ENCODE data around the gene TLR6. TPM values are rescaled to one million over a fixed set of nuclear protein-coding genes. Genes with fewer than 3 reads are reported as not detected.

Gene TLR6
- polyA plus RNA-seq, 4 donors, result 0.69 to 1.8 (median 0.79) TPM

GRCh38 chr4:38868059-38868960 is 11.7 kb upstream of the TLR6 start:
- DNase-seq (ENCODE audit: low read depth in 4 of 4, low spot score in 3 of 4), result no peak

GRCh38 chr4:38867478-38868058 is 11.0 kb upstream of the TLR6 start, which contains the start of gene FAM114A1:
TSS of gene FAM114A1 (plus strand) at chr4:38867806. CDS start at chr4:38878079, 10,273 bp downstream.
- DNase-seq (ENCODE audit: low read depth in 4 of 4, low spot score in 3 of 4), result peak; percentile 38 to 66 (median 60)

- no peak for DNase-seq (ENCODE audit: low read depth in 4 of 4, low spot score in 3 of 4)
Measured at GRCh38 chr4:38866973-38867477, 10.4 kb upstream of the TLR6 start.

GRCh38 chr4:38865445-38865844 is 8.8 kb upstream of the TLR6 start:
- DNase-seq (ENCODE audit: low read depth in 4 of 4, low spot score in 3 of 4), result no peak

- DNase-seq (ENCODE audit: low read depth in 4 of 4, low spot score in 3 of 4), result no peak
Measured at GRCh38 chr4:38861791-38862190, 5.2 kb upstream of the TLR6 start.

GRCh38 chr4:38860788-38861424 is 4.3 kb upstream of the TLR6 start:
- no peak for DNase-seq (ENCODE audit: low read depth in 4 of 4, low spot score in 3 of 4)

GRCh38 chr4:38859501-38859900 is 2.9 kb upstream of the TLR6 start:
- no peak for DNase-seq (ENCODE audit: low read depth in 4 of 4, low spot score in 3 of 4)

GRCh38 chr4:38858097-38858420 is 1.4 kb upstream of the TLR6 start:
- no peak for DNase-seq (ENCODE audit: low read depth in 4 of 4, low spot score in 3 of 4)

- DNase-seq (ENCODE audit: low read depth in 4 of 4, low spot score in 3 of 4), result no peak
Measured at GRCh38 chr4:38857354-38858096, 908 bp upstream of the TLR6 start.

- DNase-seq (ENCODE audit: low read depth in 4 of 4, low spot score in 3 of 4), result no peak
Measured at GRCh38 chr4:38856046-38856445, 571 bp downstream of the TLR6 start.

- no peak for DNase-seq (ENCODE audit: low read depth in 4 of 4, low spot score in 3 of 4)
Measured at GRCh38 chr4:38855466-38855865, 1.2 kb downstream of the TLR6 start.

GRCh38 chr4:38846015-38846414 is 10.6 kb downstream of the TLR6 start:
- no peak for DNase-seq (ENCODE audit: low read depth in 4 of 4, low spot score in 3 of 4)

- DNase-seq (ENCODE audit: low read depth in 4 of 4, low spot score in 3 of 4), result no peak
Measured at GRCh38 chr4:38842994-38843393, 13.6 kb downstream of the TLR6 start.

GRCh38 chr4:38837849-38838248 is 18.8 kb downstream of the TLR6 start:
- no peak for DNase-seq (ENCODE audit: low read depth in 4 of 4, low spot score in 3 of 4)

- no peak for DNase-seq (ENCODE audit: low read depth in 4 of 4, low spot score in 3 of 4)
Measured at GRCh38 chr4:38837334-38837733, 19.3 kb downstream of the TLR6 start.

- no peak for DNase-seq (ENCODE audit: low read depth in 4 of 4, low spot score in 3 of 4)
Measured at GRCh38 chr4:38834570-38834969, 22.0 kb downstream of the TLR6 start.

GRCh38 chr4:38832624-38833528 is 23.7 kb downstream of the TLR6 start:
- no peak for DNase-seq (ENCODE audit: low read depth in 4 of 4, low spot score in 3 of 4)

- no peak for DNase-seq (ENCODE audit: low read depth in 4 of 4, low spot score in 3 of 4)
Measured at GRCh38 chr4:38832206-38832605, 24.4 kb downstream of the TLR6 start.

- DNase-seq (ENCODE audit: low read depth in 4 of 4, low spot score in 3 of 4), result no peak
Measured at GRCh38 chr4:38831653-38832052, 25.0 kb downstream of the TLR6 start.

- no peak for DNase-seq (ENCODE audit: low read depth in 4 of 4, low spot score in 3 of 4)
Measured at GRCh38 chr4:38829237-38829636, 27.4 kb downstream of the TLR6 start.

Measured in left renal pelvis (tissue), 4 donors.